ENCODE measurements around the gene TFB1M.

Gene TFB1M

GRCh38 chr6:155349956-155350355 is 35.7 kb upstream of the TFB1M start:
- ChIA-PET POLR2A (ENCODE audit: low non-redundant PET) (no interaction called here), CTCF (no interaction called here)
- no peak for DNase-seq (ENCODE audit: low spot score)
- TF ChIP-seq CTCF (conservative IDR thresholded peaks at IDR 0.05; ENCODE audit: low read depth): no peak
- no peak overlapping the region for H3K27ac ChIP-seq

- no peak for DNase-seq (ENCODE audit: low spot score)
- no peak for TF ChIP-seq CTCF (conservative IDR thresholded peaks at IDR 0.05; ENCODE audit: low read depth)
- H3K27ac ChIP-seq: no peak overlapping the region
- ChIA-PET POLR2A (ENCODE audit: low non-redundant PET) (no interaction called here), CTCF (no interaction called here)
Observed at GRCh38 chr6:155349129-155349528, 34.8 kb upstream of the TFB1M start.

GRCh38 chr6:155347800-155348199 is 33.5 kb upstream of the TFB1M start:
- no peak for DNase-seq (ENCODE audit: low spot score)
- TF ChIP-seq CTCF (conservative IDR thresholded peaks at IDR 0.05; ENCODE audit: low read depth): no peak
- POLR2A ChIA-PET (ENCODE audit: low non-redundant PET): no interaction called here
- H3K27ac ChIP-seq: no peak overlapping the region
- CTCF ChIA-PET: no interaction called here

GRCh38 chr6:155346957-155347356 is 32.7 kb upstream of the TFB1M start:
- DNase-seq (ENCODE audit: low spot score): no peak
- POLR2A ChIA-PET (ENCODE audit: low non-redundant PET): no interaction called here
- no peak overlapping the region for H3K27ac ChIP-seq
- TF ChIP-seq CTCF (conservative IDR thresholded peaks at IDR 0.05; ENCODE audit: low read depth): no peak
- CTCF ChIA-PET: no interaction called here

GRCh38 chr6:155344341-155345006 is 30.2 kb upstream of the TFB1M start:
- POLR2A ChIA-PET (ENCODE audit: low non-redundant PET): interaction anchor here (0.6 kb wide), 1 partner anchor 29 kb away, joined by 3 read pairs; no protein-coding TSS in a partner anchor
- no peak for TF ChIP-seq CTCF (conservative IDR thresholded peaks at IDR 0.05; ENCODE audit: low read depth)
- CTCF ChIA-PET: no interaction called here
- DNase-seq (ENCODE audit: low spot score): no peak
- H3K27ac ChIP-seq: no peak overlapping the region

- no peak overlapping the region for H3K27ac ChIP-seq
- CTCF ChIA-PET: no interaction called here
- no peak for DNase-seq (ENCODE audit: low spot score)
- TF ChIP-seq CTCF (conservative IDR thresholded peaks at IDR 0.05; ENCODE audit: low read depth): no peak
- POLR2A ChIA-PET (ENCODE audit: low non-redundant PET): no interaction called here
Observed at GRCh38 chr6:155341130-155341828, 27.0 kb upstream of the TFB1M start.

Data from RWPE1 (cell line).